NCI-H2171 (cell line): ENCODE measurements around the gene DCLK2.

Experiments used
- DNase-seq: peaks from one replicate; lab custom pipeline; 2025; lab: John Stamatoyannopoulos, UW

DCLK2 gene

GRCh38 chr4:150240011-150240410 is 161.8 kb downstream of the DCLK2 start:
- DNase-seq: no peak

DNA sequence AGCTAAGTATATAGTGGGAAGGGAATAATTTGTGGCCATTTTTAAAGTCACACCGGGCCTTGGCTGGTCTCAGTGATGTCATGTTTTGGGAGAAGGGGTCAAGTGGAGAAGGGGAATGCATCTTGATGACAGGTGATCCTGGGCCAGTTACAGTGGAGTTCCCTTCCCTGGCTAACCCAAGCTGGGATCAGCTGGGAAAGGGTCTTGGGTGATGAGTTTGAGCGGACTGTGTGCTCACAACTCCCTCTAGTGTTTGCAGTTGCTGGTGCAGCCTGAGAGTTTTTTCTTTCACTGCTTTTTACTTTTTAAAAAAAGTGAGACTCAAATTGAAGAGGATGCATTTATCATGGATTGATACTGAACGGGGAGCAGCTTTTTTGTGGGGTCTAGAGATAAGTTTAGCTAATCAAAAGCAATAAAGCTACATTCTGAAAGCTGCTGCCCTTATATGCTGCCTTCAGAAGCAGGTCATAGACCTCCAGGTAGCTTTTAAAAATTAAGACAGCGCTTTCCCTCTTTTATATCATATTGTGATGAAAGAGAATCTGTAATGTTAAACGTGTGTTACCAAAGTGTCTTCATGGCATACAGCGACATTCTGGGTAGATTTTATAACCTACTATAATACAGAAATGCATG is 164.7 kb downstream of the DCLK2 start:
- DNase-seq: no peak

GRCh38 chr4:150243932-150244331 is 165.7 kb downstream of the DCLK2 start:
- no peak for DNase-seq

DNA sequence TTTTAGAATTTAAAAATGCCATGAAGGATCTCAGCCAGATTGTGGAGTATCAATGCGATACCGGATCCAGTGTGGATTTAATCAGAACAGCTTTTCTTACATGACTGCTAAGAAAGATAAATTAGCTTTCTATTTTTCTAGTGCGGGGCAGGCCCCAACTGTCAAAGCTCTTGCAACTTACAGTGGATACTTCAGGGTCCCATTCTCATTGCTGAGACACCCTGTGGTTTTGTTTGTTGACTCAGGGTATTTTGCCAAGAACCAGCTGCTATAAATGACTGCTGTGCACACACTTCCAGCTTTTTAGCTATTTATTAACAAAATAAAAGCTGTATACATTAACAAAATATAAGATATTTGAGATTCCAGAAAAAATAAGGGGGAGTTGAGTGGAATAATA is 166.4 kb downstream of the DCLK2 start:
- DNase-seq: no peak

- no peak for DNase-seq
Observed at GRCh38 chr4:150247184-150247583, 168.9 kb downstream of the DCLK2 start.

DNA sequence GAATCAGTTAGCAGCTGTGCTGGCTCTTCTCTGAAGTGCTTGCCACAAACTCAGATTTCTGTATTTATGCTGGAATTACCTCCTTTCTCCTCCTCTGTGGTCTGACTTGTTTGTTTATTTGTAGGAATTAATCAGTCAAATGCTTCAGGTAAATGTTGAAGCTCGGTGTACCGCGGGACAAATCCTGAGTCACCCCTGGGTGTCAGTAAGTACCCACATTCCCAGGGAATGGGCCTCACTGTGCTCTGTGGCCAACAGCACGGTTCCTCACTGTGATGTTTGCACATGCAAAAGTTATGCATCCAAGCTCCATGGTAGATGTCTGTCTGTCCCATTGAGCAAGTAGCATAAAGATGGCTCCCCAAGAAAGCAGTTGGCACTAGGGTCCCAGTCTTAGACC is 169.9 kb downstream of the DCLK2 start:
- no peak for DNase-seq

DNA sequence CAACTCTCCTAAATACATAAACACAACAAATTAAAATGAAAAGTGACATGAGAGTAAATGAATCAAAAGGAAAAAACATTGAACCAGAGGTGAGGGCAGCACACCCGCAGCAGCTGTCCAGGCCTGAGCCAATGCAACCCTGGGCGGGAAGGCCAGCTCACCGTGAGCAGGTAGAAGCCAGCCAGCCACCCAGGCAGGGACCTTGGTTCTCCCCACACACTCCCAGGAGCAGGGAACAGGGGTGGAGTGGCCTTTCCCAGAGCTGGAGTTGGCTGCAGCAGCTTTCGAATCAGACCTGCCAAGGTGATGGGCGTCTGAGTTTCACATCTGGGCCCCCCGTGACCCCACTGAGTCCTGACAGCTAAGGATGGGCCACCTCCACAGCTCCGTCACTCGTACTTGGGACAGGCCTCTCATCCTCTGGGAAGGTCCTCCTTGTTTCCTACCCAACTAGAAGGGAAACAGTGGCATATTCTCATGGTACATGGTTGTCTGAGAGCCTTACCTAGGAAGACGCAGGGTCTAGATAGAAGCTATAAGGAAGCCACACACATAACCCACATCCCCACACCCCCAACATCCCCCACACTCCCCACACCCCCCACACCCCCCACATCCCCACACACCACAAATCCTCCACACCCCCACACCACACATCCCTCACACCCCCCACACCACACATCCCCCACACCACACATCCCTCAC is 172.2 kb downstream of the DCLK2 start:
- no peak for DNase-seq

DNA sequence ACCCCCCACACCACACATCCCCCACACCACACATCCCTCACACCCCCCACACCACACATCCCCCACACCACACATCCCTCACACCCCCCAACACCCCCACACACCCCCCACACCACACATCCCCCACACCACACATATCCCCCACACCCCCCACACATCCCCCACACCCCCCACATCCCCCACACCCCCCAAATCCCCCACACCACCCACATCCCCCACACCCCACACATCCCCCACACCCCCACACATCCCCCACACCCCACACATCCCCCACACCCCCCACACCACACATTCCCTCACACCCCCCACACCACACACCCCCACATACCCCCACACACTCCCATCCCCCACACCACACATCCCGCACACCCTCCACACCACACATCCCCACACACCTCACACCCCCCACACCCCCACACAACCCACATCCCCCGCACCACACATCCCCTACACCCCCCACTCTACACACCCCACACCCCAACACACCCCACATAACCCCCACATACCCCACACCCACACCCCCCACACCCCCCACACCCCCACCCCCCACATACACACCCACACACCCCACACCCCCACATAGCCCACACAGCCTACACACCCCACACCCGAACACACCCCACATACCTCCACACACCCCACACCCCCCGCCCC is 172.9 kb downstream of the DCLK2 start:
- DNase-seq: no peak

DNA sequence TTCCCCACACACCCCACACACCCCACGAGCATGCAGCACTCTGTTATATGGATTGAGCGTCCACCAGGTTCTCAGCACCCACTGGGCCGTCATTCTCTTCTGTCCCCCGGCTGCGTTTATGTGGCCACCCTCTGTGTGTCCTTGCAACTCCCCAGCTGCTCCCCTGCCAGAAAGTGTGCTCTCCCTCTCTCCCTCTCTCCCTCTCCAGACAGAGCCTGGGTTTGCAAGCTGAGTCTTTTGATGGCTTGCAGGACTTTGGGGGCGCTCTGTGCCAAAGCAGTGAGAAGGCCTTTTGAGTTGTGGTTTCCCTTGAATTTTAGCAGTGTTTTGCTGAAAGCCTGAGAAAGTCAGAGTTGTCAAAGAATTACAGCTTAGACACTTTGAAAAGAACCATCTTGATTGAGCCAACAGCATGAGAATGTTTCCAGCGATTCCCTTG is 173.5 kb downstream of the DCLK2 start:
- DNase-seq: no peak

DNA sequence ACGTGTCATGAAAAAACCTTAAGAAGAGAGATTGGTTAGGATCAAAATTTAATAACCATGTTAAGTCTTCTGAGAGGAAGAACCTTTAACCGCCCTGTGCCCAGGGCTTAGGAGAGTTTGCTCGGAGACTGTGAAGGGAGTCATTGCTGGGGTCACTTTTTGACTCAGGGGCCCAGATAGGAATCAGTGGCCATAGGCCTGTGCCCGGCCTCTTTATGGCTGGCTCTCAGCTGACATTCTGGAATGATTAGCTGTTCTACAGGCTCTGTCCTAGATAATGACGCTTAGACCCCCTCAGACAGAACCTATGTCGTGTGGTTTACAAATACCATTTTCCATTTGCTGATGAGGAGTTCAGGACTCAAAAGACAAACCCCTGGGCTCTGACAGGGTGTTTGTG is 174.1 kb downstream of the DCLK2 start:
- no peak for DNase-seq

GRCh38 chr4:150252741-150253140 is 174.5 kb downstream of the DCLK2 start:
- DNase-seq: no peak

DNA sequence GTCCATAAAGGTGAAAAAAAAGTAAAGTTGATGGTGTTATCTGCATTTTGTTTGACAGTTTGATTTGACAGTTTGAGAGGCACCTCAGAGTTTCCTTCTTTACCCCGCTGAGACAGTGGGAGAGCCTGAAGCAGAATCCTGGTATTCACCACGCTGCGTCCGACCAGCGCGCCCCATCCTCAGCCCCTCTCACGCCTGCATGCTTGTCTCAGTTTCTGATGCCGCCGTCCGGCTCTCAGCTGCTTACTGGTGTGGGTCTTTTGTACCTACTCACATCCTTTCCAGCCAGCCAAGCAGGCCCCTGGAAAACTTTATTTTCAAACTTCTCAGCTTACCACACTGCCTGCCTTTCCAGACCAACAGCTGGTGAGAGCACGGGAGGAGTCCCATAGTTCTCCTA is 175.2 kb downstream of the DCLK2 start:
- DNase-seq: no peak

- DNase-seq: no peak
Observed at GRCh38 chr4:150253965-150254630, 175.9 kb downstream of the DCLK2 start.

- DNase-seq: no peak
Observed at GRCh38 chr4:150255610-150256224, 177.5 kb downstream of the DCLK2 start.

- DNase-seq: no peak
Observed at GRCh38 chr4:150256225-150256620, 178.0 kb downstream of the DCLK2 start.

GRCh38 chr4:150256841-150257730 is 178.8 kb downstream of the DCLK2 start:
- DNase-seq: no peak

GRCh38 chr4:150258569-150258968 is 180.3 kb downstream of the DCLK2 start:
- DNase-seq: no peak

GRCh38 chr4:150259861-150260567 is 181.8 kb downstream of the DCLK2 start:
- no peak for DNase-seq

GRCh38 chr4:150261571-150261970 is 183.3 kb downstream of the DCLK2 start:
- no peak for DNase-seq

- DNase-seq: no peak
Observed at GRCh38 chr4:150262611-150263010, 184.4 kb downstream of the DCLK2 start.
